ENCODE results near the gene PKD1.

Gene PKD1

DNA sequence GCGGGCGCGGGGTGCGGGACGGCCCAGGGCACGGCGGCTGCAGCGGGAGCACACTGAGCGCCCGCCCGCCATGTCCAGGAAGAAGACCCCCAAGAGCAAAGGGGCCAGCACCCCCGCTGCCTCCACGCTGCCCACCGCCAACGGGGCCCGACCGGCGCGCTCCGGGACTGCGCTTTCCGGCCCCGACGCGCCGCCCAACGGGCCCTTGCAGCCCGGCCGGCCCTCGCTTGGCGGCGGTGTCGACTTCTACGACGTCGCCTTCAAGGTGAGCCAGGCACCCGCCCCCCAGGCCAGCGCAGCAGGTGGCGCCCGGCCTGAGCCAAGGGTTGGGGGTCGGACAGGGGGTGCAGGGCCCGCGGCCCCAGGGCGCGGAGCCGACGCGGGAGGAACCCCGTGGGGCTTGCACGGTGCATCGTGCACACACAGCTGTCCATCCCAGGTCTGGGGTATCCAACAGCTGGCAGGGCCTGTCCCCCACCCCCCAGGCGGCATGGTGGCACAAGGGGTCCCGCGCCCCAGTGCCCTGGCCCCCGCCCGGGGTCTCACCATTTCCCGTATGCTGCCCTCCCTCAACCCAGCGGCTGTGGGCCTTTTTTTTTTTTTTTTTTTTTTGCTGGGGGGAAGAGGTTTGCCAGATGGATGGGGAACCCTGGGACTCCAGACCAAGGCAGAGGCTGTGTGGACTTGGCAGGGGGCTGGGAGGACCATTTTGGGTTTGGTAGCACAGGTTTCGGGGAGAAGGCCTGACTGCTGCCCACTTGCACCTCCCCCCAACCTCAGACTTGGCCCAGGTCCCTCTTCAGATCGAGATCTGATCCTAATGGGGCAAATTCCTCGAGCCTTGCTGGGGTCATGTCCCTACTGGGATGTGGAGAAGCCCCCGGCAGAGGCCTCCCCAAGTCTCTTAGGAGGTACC, 13.3 kb upstream of the PKD1 start:
- ChIA-PET CTCF (interaction anchor here (0.6 to 1.3 kb wide), 2 partner anchors 10 to 98 kb away, joined by 5 to 6 read pairs; no protein-coding TSS in a partner anchor), POLR2A (interaction anchor here (0.6 to 1.3 kb wide), 2 partner anchors 8 to 81 kb away, joined by 3 to 5 read pairs; no protein-coding TSS in a partner anchor)
- H3K9me3 ChIP-seq (ENCODE audit: control insufficient read depth, insufficient read depth, low read depth, low read length) = no peaks in the 10 kb centered on the region
- peaks cover 4% of the 10 kb centered on the region for H3K4me1 ChIP-seq (ENCODE audit: control insufficient read depth, insufficient read depth, low read length)
- peaks cover 0 to 30% of the 10 kb centered on the region in 2 experiments; a peak in 2 of 3 replicates for H3K36me3 ChIP-seq (ENCODE audit: control insufficient read depth in 2 of 2, insufficient read depth in 1 of 2, low read length in 2 of 2)
- peak overlapping the region; percentile 44; the same call in 1 of the 2 replicates for H3K27ac ChIP-seq (ENCODE audit: extremely low read depth, low read depth, low read length)
- H3K4me3 ChIP-seq (ENCODE audit: low read depth, low read length) = peak overlapping the region; percentile 43
- 0 out of 2 replicates have a peak, but pooled peaks have one; percentile 14 for TF ChIP-seq ZNF596 (tag by site-specific recombination; IDR thresholded peaks at IDR 0.05)
- TF ChIP-seq KLF10 (tag by site-specific recombination; IDR thresholded peaks at IDR 0.05) = peak; percentile 43; the same call in 1 of the 2 replicates
- TF ChIP-seq, protein P1, sequence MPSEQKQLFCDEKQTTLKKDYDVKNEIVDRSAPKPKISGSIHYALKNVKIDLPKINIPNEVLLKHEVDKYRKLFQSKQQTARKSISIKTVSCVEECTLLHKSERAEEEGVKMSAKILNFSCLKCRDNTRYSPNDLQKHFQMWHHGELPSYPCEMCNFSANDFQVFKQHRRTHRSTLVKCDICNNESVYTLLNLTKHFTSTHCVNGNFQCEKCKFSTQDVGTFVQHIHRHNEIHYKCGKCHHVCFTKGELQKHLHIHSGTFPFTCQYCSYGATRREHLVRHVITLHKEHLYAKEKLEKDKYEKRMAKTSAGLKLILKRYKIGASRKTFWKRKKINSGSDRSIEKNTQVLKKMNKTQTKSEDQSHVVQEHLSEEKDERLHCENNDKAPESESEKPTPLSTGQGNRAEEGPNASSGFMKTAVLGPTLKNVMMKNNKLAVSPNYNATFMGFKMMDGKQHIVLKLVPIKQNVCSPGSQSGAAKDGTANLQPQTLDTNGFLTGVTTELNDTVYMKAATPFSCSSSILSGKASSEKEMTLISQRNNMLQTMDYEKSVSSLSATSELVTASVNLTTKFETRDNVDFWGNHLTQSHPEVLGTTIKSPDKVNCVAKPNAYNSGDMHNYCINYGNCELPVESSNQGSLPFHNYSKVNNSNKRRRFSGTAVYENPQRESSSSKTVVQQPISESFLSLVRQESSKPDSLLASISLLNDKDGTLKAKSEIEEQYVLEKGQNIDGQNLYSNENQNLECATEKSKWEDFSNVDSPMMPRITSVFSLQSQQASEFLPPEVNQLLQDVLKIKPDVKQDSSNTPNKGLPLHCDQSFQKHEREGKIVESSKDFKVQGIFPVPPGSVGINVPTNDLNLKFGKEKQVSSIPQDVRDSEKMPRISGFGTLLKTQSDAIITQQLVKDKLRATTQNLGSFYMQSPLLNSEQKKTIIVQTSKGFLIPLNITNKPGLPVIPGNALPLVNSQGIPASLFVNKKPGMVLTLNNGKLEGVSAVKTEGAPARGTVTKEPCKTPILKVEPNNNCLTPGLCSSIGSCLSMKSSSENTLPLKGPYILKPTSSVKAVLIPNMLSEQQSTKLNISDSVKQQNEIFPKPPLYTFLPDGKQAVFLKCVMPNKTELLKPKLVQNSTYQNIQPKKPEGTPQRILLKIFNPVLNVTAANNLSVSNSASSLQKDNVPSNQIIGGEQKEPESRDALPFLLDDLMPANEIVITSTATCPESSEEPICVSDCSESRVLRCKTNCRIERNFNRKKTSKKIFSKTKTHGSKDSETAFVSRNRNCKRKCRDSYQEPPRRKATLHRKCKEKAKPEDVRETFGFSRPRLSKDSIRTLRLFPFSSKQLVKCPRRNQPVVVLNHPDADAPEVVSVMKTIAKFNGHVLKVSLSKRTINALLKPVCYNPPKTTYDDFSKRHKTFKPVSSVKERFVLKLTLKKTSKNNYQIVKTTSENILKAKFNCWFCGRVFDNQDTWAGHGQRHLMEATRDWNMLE (tag by site-specific recombination; conservative IDR thresholded peaks at IDR 0.05; ENCODE audit: low read depth) = no peak
- TF ChIP-seq, protein P2, sequence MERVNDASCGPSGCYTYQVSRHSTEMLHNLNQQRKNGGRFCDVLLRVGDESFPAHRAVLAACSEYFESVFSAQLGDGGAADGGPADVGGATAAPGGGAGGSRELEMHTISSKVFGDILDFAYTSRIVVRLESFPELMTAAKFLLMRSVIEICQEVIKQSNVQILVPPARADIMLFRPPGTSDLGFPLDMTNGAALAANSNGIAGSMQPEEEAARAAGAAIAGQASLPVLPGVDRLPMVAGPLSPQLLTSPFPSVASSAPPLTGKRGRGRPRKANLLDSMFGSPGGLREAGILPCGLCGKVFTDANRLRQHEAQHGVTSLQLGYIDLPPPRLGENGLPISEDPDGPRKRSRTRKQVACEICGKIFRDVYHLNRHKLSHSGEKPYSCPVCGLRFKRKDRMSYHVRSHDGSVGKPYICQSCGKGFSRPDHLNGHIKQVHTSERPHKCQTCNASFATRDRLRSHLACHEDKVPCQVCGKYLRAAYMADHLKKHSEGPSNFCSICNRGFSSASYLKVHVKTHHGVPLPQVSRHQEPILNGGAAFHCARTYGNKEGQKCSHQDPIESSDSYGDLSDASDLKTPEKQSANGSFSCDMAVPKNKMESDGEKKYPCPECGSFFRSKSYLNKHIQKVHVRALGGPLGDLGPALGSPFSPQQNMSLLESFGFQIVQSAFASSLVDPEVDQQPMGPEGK (tag by site-specific recombination; IDR thresholded peaks at IDR 0.05) = peak; percentile 80
- TF ChIP-seq, protein P3, sequence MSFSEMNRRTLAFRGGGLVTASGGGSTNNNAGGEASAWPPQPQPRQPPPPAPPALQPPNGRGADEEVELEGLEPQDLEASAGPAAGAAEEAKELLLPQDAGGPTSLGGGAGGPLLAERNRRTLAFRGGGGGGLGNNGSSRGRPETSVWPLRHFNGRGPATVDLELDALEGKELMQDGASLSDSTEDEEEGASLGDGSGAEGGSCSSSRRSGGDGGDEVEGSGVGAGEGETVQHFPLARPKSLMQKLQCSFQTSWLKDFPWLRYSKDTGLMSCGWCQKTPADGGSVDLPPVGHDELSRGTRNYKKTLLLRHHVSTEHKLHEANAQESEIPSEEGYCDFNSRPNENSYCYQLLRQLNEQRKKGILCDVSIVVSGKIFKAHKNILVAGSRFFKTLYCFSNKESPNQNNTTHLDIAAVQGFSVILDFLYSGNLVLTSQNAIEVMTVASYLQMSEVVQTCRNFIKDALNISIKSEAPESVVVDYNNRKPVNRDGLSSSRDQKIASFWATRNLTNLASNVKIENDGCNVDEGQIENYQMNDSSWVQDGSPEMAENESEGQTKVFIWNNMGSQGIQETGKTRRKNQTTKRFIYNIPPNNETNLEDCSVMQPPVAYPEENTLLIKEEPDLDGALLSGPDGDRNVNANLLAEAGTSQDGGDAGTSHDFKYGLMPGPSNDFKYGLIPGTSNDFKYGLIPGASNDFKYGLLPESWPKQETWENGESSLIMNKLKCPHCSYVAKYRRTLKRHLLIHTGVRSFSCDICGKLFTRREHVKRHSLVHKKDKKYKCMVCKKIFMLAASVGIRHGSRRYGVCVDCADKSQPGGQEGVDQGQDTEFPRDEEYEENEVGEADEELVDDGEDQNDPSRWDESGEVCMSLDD (tag by site-specific recombination; IDR thresholded peaks at IDR 0.05) = peak; percentile 80; the same call in 1 of the 2 replicates
- TF ChIP-seq ZNF623 (tag by site-specific recombination; IDR thresholded peaks at IDR 0.05) = no peak
- no peak for TF ChIP-seq KLF9 (tag by site-specific recombination; IDR thresholded peaks at IDR 0.05; ENCODE audit: low read depth)
- TF ChIP-seq, protein P4, sequence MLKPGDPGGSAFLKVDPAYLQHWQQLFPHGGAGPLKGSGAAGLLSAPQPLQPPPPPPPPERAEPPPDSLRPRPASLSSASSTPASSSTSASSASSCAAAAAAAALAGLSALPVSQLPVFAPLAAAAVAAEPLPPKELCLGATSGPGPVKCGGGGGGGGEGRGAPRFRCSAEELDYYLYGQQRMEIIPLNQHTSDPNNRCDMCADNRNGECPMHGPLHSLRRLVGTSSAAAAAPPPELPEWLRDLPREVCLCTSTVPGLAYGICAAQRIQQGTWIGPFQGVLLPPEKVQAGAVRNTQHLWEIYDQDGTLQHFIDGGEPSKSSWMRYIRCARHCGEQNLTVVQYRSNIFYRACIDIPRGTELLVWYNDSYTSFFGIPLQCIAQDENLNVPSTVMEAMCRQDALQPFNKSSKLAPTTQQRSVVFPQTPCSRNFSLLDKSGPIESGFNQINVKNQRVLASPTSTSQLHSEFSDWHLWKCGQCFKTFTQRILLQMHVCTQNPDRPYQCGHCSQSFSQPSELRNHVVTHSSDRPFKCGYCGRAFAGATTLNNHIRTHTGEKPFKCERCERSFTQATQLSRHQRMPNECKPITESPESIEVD (tag by site-specific recombination; IDR thresholded peaks at IDR 0.05) = no peak
- TF ChIP-seq ZBTB8A (tag by site-specific recombination; IDR thresholded peaks at IDR 0.05) = 0 out of 2 replicates have a peak, but pooled peaks have one; percentile 19
- TF ChIP-seq ZNF677 (tag by site-specific recombination; IDR thresholded peaks at IDR 0.05) = 0 out of 2 replicates have a peak, but pooled peaks have one; percentile 17
- no peak for TF ChIP-seq ZNF274 (IDR thresholded peaks at IDR 0.05; ENCODE audit: low read length)
- no peak for TF ChIP-seq ZNF274 (tag by site-specific recombination; IDR thresholded peaks at IDR 0.05; ENCODE audit: borderline replicate concordance)
- peak; percentile 55 for TF ChIP-seq GLIS2 (tag by site-specific recombination; IDR thresholded peaks at IDR 0.05)
- TF ChIP-seq SCRT2 (tag by site-specific recombination; IDR thresholded peaks at IDR 0.05) = peak; percentile 53
- TF ChIP-seq ZFHX2 (tag by site-specific recombination; conservative IDR thresholded peaks at IDR 0.05) = no peak
- TF ChIP-seq, protein P5, sequence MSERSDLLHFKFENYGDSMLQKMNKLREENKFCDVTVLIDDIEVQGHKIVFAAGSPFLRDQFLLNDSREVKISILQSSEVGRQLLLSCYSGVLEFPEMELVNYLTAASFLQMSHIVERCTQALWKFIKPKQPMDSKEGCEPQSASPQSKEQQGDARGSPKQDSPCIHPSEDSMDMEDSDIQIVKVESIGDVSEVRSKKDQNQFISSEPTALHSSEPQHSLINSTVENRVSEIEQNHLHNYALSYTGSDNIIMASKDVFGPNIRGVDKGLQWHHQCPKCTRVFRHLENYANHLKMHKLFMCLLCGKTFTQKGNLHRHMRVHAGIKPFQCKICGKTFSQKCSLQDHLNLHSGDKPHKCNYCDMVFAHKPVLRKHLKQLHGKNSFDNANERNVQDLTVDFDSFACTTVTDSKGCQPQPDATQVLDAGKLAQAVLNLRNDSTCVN (tag by site-specific recombination; optimal IDR thresholded peaks at IDR 0.05) = peak; percentile 55
- TF ChIP-seq, protein P6, sequence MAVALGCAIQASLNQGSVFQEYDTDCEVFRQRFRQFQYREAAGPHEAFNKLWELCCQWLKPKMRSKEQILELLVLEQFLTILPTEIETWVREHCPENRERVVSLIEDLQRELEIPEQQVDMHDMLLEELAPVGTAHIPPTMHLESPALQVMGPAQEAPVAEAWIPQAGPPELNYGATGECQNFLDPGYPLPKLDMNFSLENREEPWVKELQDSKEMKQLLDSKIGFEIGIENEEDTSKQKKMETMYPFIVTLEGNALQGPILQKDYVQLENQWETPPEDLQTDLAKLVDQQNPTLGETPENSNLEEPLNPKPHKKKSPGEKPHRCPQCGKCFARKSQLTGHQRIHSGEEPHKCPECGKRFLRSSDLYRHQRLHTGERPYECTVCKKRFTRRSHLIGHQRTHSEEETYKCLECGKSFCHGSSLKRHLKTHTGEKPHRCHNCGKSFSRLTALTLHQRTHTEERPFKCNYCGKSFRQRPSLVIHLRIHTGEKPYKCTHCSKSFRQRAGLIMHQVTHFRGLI (tag by site-specific recombination; IDR thresholded peaks at IDR 0.05) = peak; percentile 86
